Neuronal stem cell (in vitro differentiated cells): Measurements from ENCODE around the gene SLC3A2.
"Not testable (repeated sequence)": the region's sequence is repeated elsewhere in the genome, so short reads cannot be mapped to it uniquely, and the experiment has no call there.

Experiments
- DNase-seq: peaks from one replicate; pipeline ENCODE4 v3.0.0-alpha.2; 2013; ENCODE audit warnings: low spot score
- H2AFZ ChIP-seq: one replicate; pipeline ENCODE4 v1.6.1; 2013; ENCODE audit warnings: mild to moderate bottlenecking, low read length, inconsistent platforms
- H2AK5ac ChIP-seq: 2 replicates; pipeline ENCODE4 v1.6.1; 2013; ENCODE audit warnings: low read depth, mild to moderate bottlenecking, inconsistent platforms, low read length, moderate library complexity, mixed read lengths
- H2BK120ac ChIP-seq: 2 replicates; pipeline ENCODE4 v1.6.1; 2013; ENCODE audit warnings: low read depth, mild to moderate bottlenecking, inconsistent platforms, low read length, moderate library complexity, mixed read lengths
- H2BK12ac ChIP-seq: one replicate; pipeline ENCODE4 v1.6.1; 2013; ENCODE audit warnings: low read length, inconsistent platforms
- H2BK15ac ChIP-seq: 2 replicates; pipeline ENCODE4 v1.6.1; 2013; ENCODE audit warnings: mild to moderate bottlenecking, low read length, inconsistent platforms, mixed read lengths
- H2BK5ac ChIP-seq: one replicate; pipeline ENCODE4 v1.6.1; 2013; ENCODE audit warnings: inconsistent platforms, mild to moderate bottlenecking, low read length, moderate library complexity
- H3K14ac ChIP-seq: one replicate; pipeline ENCODE4 v1.6.1; 2013; ENCODE audit warnings: low read length, inconsistent platforms
- H3K18ac ChIP-seq: 2 replicates; pipeline ENCODE4 v1.6.1; 2013; ENCODE audit warnings: low read length, inconsistent platforms
- H3K23ac ChIP-seq: 2 replicates; pipeline ENCODE4 v1.6.1; 2013; ENCODE audit warnings: low read depth, mild to moderate bottlenecking, mixed read lengths, low read length, inconsistent platforms; ENCODE audit not compliant: poor library complexity
- H3K27ac ChIP-seq: replicated peaks from 3 replicates; pipeline ENCODE4 v1.5.1; 2013; ENCODE audit warnings: low read length, inconsistent platforms
- H3K27me3 ChIP-seq, 3 experiments: 2 replicates each; pipeline ENCODE4 v1.6.1; 2013; ENCODE audit warnings: low read length in 3 of 3, mild to moderate bottlenecking in 2 of 3, inconsistent platforms in 1 of 3, low read depth in 1 of 3, mixed read lengths in 1 of 3, moderate library complexity in 1 of 3; ENCODE audit not compliant: control insufficient read depth in 3 of 3, insufficient read depth in 3 of 3
- H3K36me3 ChIP-seq, 2 donors: replicated peaks in 1 of 2; 2 replicates each; pipeline ENCODE4 v1.6.1; 2013; ENCODE audit warnings: low read length in 2 of 2; ENCODE audit not compliant: control insufficient read depth in 2 of 2, insufficient read depth in 2 of 2
- H3K4ac ChIP-seq: 2 replicates; pipeline ENCODE4 v1.6.1; 2013; ENCODE audit warnings: inconsistent platforms, mild to moderate bottlenecking, low read length, moderate library complexity
- H3K4me1 ChIP-seq, 2 donors: 1 replicate in 1 of 2; 2 replicates in 1 of 2; pipeline ENCODE4 v1.6.1; 2013; ENCODE audit warnings: low read length in 2 of 2, low read depth in 1 of 2; ENCODE audit not compliant: control insufficient read depth in 2 of 2, insufficient read depth in 1 of 2
- H3K4me2 ChIP-seq: one replicate; pipeline ENCODE4 v1.6.1; 2013; ENCODE audit warnings: mild to moderate bottlenecking, low read length, inconsistent platforms; ENCODE audit not compliant: insufficient read depth, poor library complexity, severe bottlenecking
- H3K4me3 ChIP-seq, 2 donors: 2 replicates each; pipeline ENCODE4 v1.5.1; 2013; ENCODE audit warnings: low read length in 2 of 2, mild to moderate bottlenecking in 2 of 2, inconsistent platforms in 1 of 2, moderate library complexity in 1 of 2
- H3K79me1 ChIP-seq: one replicate; pipeline ENCODE4 v1.6.1; 2013; ENCODE audit warnings: low read depth, mild to moderate bottlenecking, inconsistent platforms, low read length, moderate library complexity
- H3K9ac ChIP-seq: one replicate; pipeline ENCODE4 v1.6.1; 2013; ENCODE audit warnings: mild to moderate bottlenecking, low read depth, low read length, inconsistent platforms; ENCODE audit not compliant: poor library complexity
- H3K9me3 ChIP-seq, 2 donors: replicated peaks in 1 of 2; 2 replicates each; pipeline versions ENCODE3 to v1.6.1; 2013; ENCODE audit warnings: low read length in 2 of 2, mild to moderate bottlenecking in 2 of 2, inconsistent platforms in 1 of 2, low read depth in 1 of 2, mixed read lengths in 1 of 2, moderate library complexity in 1 of 2; ENCODE audit not compliant: control insufficient read depth in 2 of 2, insufficient read depth in 1 of 2
- H4K8ac ChIP-seq: one replicate; pipeline ENCODE4 v1.6.1; 2013; ENCODE audit warnings: low read depth, mild to moderate bottlenecking, inconsistent platforms, low read length, moderate library complexity
- H4K91ac ChIP-seq: one replicate; pipeline ENCODE4 v1.6.1; 2013; ENCODE audit warnings: low read length, low read depth, mild to moderate bottlenecking, inconsistent platforms; ENCODE audit not compliant: poor library complexity
- WGBS, 2 donors: extraction: QIAGEN DNeasy Blood & Tissue Kit; methylation state at CpG; one replicate each; pipeline ENCODE4 v1.1.7; 2013; ENCODE audit warnings: missing lambda C conversion rate in 2 of 2, mixed read lengths in 1 of 2; ENCODE audit not compliant: insufficient read length in 2 of 2, insufficient replicate concordance in 1 of 2; ENCODE audit errors: extremely low coverage in 2 of 2; 5-methylcytosine and 5-hydroxymethylcytosine counted together

Gene SLC3A2

DNA sequence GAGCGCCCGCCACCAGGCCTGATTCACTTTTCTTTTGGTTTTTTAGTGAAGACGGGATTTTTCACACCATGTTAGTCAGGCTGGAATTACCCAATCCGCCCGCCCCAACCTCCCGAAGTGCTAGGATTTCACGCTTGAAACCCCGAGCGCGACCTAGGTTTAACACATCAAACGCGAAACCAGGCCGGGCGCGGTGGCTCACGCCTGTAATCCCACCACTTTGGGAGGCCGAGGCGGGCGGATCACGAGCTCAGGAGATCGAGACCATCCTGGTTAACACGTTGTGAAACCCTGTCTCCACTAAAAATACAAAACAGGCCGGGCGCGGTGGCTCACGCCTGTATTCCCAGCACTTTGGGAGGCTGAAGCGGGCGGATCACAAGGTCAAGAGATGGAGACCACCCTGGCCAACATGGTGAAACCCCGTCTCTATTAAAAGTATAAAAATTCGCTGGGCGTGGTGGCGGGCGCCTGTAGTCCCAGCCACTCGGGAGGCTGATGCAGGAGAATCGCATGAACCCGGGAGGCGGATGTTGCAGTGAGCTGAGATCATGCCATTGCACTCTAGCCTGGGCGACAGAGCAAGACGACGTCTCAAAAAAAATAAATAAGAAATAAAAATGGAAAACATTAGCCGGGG lies 39.9 kb upstream of the SLC3A2 start:
- Histone ChIP-seq H3K27ac (peak overlapping the region; percentile 75), H3K4me3 (peak overlapping the region in 1 of 2 donors; percentile 96), H2AFZ (peak overlapping the region; percentile 73), H3K18ac (peak overlapping the region; percentile 44), H3K36me3 (peaks cover 6 to 20% of the 10 kb centered on the region in 2 donors), H3K4me2 (peak overlapping the region; percentile 79)
- not testable (repeated sequence) for H3K4ac ChIP-seq, H2BK120ac ChIP-seq, H2BK15ac ChIP-seq, H2AK5ac ChIP-seq, H2BK12ac ChIP-seq, H4K91ac ChIP-seq, H3K4me1 ChIP-seq, H3K79me1 ChIP-seq, H3K9me3 ChIP-seq, DNase-seq, H3K27me3 ChIP-seq, H3K14ac ChIP-seq, H4K8ac ChIP-seq, H3K23ac ChIP-seq, H3K9ac ChIP-seq, H2BK5ac ChIP-seq
- no CpG with 5 or more reads among the region's 41 CpGs for WGBS, 2 donors

- H3K23ac ChIP-seq: peak overlapping the region; percentile 99
- WGBS, 2 donors: no CpG with 5 or more reads among the region's 33 CpGs
- peak overlapping the region; percentile 92 for H2AFZ ChIP-seq
- peak overlapping the region in 1 of 2 donors; percentile 53 for H3K4me3 ChIP-seq
- peak overlapping the region; percentile 53 for H3K4me2 ChIP-seq
- no peak overlapping the region for H3K4ac ChIP-seq
- no peak overlapping the region for H2AK5ac ChIP-seq
- H3K27ac ChIP-seq: peak overlapping the region; percentile 87
- H3K4me1 ChIP-seq: peaks cover 8 to 10% of the 10 kb centered on the region in 2 donors
- peaks cover under 1 to 13% of the 10 kb centered on the region in 2 donors for H3K36me3 ChIP-seq
- H2BK120ac ChIP-seq: no peak overlapping the region
- H3K14ac ChIP-seq: peak overlapping the region; percentile 49
- no peak overlapping the region for H2BK12ac ChIP-seq
- H2BK15ac ChIP-seq: no peak overlapping the region
- peak overlapping the region; percentile 47 for H3K9ac ChIP-seq
- peak overlapping the region; percentile 61 for H2BK5ac ChIP-seq
- no peak overlapping the region for H4K91ac ChIP-seq
- no peaks in the 10 kb centered on the region for H3K27me3 ChIP-seq
- H4K8ac ChIP-seq: no peak overlapping the region
- H3K18ac ChIP-seq: peak overlapping the region; percentile 89
- peaks cover 0 to 2% of the 10 kb centered on the region in 2 donors for H3K9me3 ChIP-seq
- peaks cover 5% of the 10 kb centered on the region for H3K79me1 ChIP-seq
- peak; percentile 93 for DNase-seq
Observed at GRCh38 chr11:62841361-62842170, 39.1 kb upstream of the SLC3A2 start.

GRCh38 chr11:62842171-62842741 lies 38.4 kb upstream of the SLC3A2 start:
- Histone ChIP-seq H2AK5ac (no peak overlapping the region), H3K9me3 (peaks cover 0 to 2% of the 10 kb centered on the region in 2 donors), H2BK12ac (no peak overlapping the region), H3K36me3 (peaks cover 0 to 9% of the 10 kb centered on the region in 2 donors), H3K4me2 (peak overlapping the region; percentile 53), H3K27ac (peak overlapping the region; percentile 87), H2AFZ (peak overlapping the region; percentile 92), H3K14ac (peak overlapping the region; percentile 49), H3K9ac (peak overlapping the region; percentile 47), H3K4me1 (peaks cover 8 to 10% of the 10 kb centered on the region in 2 donors), H3K4ac (no peak overlapping the region), H3K27me3 (no peaks in the 10 kb centered on the region), H2BK120ac (no peak overlapping the region), H3K4me3 (peak overlapping the region; percentile 53 to 73), H2BK15ac (no peak overlapping the region), H4K91ac (peak overlapping the region; percentile 13), H3K18ac (peak overlapping the region; percentile 89), H3K23ac (no peak overlapping the region), H2BK5ac (peak overlapping the region; percentile 61), H4K8ac (no peak overlapping the region), H3K79me1 (peaks cover 5% of the 10 kb centered on the region)
- no peak for DNase-seq
- WGBS, 2 donors: no CpG with 5 or more reads among the region's 30 CpGs

- not testable (repeated sequence) for H2BK12ac ChIP-seq, H3K14ac ChIP-seq, H2AK5ac ChIP-seq, H3K79me1 ChIP-seq, H2BK5ac ChIP-seq, H3K36me3 ChIP-seq, H4K8ac ChIP-seq, H2BK15ac ChIP-seq, H3K23ac ChIP-seq, H2BK120ac ChIP-seq, H3K4ac ChIP-seq, H3K27me3 ChIP-seq, DNase-seq, H3K9me3 ChIP-seq, H4K91ac ChIP-seq, H3K18ac ChIP-seq, H3K4me2 ChIP-seq, H3K4me1 ChIP-seq, H3K9ac ChIP-seq
- Histone ChIP-seq H3K27ac (peak overlapping the region; percentile 87), H2AFZ (peak overlapping the region; percentile 92), H3K4me3 (peak overlapping the region in 1 of 2 donors; percentile 53)
- no CpG with 5 or more reads among the region's 9 CpGs for WGBS, 2 donors
Observed at GRCh38 chr11:62842891-62843290, 37.8 kb upstream of the SLC3A2 start.
